ENCODE measurements around the gene LUC7L3.
"Not testable (repeated sequence)": the region's sequence is repeated elsewhere in the genome, so short reads cannot be mapped to it uniquely, and the experiment has no call there.

Gene LUC7L3

GRCh38 chr17:50790618-50791017, 71.2 kb downstream of the LUC7L3 start:
- DNase-seq: no peak

DNA sequence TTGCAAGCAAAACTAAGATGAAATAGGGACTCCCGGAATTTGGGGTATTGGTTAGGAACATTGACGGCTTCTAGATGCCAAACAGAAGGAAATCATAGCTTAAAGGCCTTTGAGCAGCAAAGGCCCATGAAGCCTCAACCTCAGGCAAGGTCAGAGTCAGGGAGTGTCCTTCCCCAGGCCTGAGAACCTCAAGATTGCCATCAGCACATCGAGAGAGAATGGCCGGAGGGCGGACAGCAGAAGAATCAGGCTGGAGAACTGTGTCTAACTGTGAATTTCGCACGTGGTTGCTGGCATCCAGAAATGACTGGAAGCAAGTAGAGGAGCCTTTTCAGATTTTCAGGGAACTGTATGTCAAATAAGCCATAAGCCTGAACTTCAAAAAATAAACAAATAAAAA, 72.7 kb downstream of the LUC7L3 start:
- DNase-seq: no peak

DNA sequence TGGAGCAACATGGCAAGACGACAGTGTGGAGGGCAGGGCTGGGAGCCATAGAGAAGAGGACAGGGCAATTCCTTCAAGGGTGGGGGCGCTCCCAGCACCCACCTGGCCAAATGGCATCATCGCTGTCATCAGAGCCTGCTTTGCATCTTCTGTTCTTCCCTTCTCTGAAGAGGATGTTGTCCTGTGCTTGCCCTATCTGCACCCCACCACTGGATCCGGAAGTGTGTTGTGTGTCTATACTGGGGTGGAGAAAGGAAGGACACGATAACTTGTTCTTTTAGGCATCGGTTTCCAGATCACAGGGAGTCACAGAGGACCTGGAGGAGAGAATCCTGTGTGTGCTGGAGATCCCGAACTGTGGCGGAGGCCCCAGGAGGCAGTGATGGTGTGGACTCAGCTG, 73.6 kb downstream of the LUC7L3 start:
- DNase-seq: no peak

DNA sequence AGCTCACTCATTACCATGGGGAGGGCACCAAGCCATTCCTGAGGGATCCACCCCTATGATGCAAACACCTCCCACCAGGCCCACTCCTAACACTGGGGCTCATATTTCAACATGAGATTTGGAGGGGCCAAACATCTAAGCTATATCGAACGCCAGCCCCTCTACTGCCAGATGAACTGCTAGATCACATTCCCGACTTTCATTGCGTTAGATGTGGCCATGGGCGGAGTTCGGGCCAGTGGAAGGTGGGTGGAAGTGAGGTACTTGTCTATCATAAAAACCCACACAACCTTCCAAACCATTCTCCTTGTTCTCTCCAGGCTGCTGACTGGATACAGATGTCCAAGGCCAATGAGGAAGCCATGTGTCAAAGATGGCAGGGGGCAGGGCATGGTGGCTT, 75.0 kb downstream of the LUC7L3 start:
- DNase-seq: no peak

- DNase-seq: no peak
These were observed 77.9 kb downstream of the LUC7L3 start for GRCh38 chr17:50797135-50797810.

DNA sequence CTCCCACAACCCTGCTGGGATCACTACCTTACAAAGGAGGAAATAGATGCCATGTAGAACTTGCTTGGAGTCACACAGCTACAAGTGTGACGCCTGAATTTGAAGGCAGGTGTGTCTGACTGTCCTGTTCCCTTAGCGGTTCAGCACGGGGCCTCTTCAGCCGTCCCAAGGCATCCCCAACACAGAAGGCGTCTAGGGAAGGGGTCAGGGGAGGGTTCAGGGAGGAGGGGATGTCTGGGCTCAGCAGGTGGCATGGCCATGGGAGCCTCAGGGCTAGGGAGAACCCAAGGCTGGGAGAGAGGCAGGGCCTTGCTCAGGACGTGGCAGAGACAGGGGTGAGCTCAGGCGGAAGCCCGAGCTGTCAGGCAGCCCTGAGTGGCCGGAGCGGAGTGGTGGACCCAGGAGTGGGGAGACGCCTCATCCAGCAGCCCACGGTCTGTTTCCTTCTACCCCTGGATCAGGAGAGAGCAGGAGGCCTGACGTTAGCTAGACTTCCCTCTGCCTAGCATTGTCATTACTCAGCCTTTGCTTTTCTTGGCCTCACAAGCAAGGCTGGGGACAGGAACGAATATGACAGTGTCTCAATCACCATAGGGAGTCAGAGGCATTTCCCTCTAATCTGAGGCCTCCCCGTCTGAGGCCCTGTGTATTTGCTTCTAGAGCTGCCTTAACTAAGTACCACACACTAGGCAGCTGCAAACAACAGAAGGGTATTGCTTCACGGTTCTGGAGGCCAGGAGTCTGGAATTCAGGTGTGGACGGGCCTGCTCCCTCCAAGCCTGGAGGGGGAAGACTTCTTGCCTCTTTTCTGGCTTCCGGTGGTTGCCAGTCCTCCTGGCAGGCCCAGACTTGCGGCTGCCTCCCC, 79.3 kb downstream of the LUC7L3 start:
- peak; percentile 52 for DNase-seq

DNA sequence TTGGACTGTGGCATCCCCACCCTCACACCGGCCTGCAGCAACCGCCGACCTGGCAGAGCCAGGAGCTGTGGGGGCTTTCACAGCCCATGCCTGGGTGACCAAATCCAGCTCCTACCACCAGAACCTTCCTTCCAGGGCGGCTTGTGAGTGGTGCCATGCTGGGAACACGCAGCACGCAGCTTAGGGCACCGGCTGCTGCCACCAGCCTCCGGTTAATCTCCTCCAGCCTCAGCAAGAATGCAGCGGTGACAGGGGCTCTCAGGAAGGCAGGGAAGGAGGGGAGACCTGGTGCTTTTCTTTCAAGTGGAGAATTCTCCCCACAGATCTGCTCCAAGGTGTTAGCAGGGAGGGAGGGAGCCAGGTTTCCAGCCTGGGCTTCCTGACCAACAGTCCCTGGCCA, 80.2 kb downstream of the LUC7L3 start:
- DNase-seq: no peak

DNA sequence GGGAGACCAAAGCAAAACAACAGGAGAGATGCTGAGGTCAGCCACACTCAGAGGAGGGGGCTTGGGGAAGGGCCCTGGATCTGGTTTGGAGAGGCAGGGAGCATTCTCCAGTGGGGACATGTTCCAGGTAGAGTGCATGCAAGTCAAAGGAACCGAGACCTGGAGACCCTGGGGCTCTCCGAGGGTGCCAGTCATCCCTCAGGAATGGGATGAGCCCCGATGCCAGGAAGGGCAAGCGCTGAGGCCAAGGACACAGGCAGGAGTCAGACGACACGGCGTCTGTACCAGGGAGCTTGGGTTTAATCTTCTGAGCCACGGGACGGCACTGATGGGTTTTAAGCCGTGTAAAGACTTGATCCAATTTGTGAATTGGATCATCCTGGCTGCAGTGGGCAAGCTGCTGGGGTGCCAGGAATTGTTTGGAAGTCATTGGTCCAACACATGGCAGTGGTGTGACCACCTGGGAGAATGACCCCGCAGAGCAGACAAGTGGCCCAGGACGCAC, 80.8 kb downstream of the LUC7L3 start:
- no peak for DNase-seq

GRCh38 chr17:50802609-50803571, 83.5 kb downstream of the LUC7L3 start:
- no peak for DNase-seq

DNA sequence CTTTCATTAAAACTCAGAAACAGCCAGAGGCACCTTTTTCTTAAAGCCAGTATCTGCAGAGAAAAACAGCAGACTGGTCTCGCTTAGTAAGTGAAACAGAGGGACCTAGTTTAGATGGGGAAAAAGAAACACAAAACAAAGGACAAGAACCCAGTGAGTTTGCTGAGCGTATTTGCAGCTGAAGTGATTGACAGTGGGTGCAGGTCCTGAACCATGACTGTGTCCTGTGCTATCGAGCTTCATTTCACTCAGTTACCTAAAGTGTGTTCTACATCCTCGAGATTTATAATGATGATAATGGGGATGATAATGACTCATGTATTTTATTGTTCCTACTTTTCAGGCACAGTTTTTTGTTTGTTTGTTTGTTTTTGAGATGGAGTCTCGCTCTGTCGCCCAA, 84.3 kb downstream of the LUC7L3 start:
- DNase-seq: no peak

- not testable (repeated sequence) for DNase-seq
These were observed 85.5 kb downstream of the LUC7L3 start for GRCh38 chr17:50804749-50805475.

- DNase-seq: no peak
These were observed 86.1 kb downstream of the LUC7L3 start for GRCh38 chr17:50805486-50805885.
